Measurements from ENCODE around the gene G3BP1.

GRCh38 chr5:151812757-151813309, 41.1 kb downstream of the G3BP1 start:
- TF ChIP-seq CTCF (IDR thresholded peaks at IDR 0.05) (no peak), POLR2AphosphoS5 (IDR thresholded peaks at IDR 0.05; ENCODE audit: low read depth, low read length) (no peak), REST (IDR thresholded peaks at IDR 0.05; ENCODE audit: insufficient read depth in 1 of 2, low read depth in 2 of 2, low read length in 1 of 2) (no peak), SIN3A (IDR thresholded peaks at IDR 0.05; ENCODE audit: borderline replicate concordance, insufficient read depth, low read depth, low read length) (no peak), TCF7L2 (IDR thresholded peaks at IDR 0.05; ENCODE audit: low read depth, low read length) (no peak)

All from Panc1 (cell line).